ENCODE measurements around the gene MGMT. TPM values are rescaled to one million over a fixed set of nuclear protein-coding genes. Genes with fewer than 3 reads are reported as not detected.

The MGMT gene
- total RNA-seq, 3 donors from 2014 or later, result 34.1 to 57.8 (median 46.7) TPM

GRCh38 chr10:129637846-129638245 lies 170.8 kb downstream of the MGMT start:
- no peak for TF ChIP-seq CTCF (IDR thresholded peaks at IDR 0.05)
- TF ChIP-seq POLR2AphosphoS5 (IDR thresholded peaks at IDR 0.05), result no peak
- TF ChIP-seq POLR2A (IDR thresholded peaks at IDR 0.05), result no peak
- Histone ChIP-seq H3K27me3 (no peaks in the 10 kb centered on the region), H3K4me1 (no peaks in the 10 kb centered on the region), H3K27ac (no peak overlapping the region), H3K4me3 (no peak overlapping the region), H3K9me3 (no peaks in the 10 kb centered on the region), H3K36me3 (no peaks in the 10 kb centered on the region)
- intact Hi-C loops (cut with DNase I; ENCODE audit: low total_unique reads), result no loop called here
- no peak for DNase-seq (ENCODE audit: low spot score in 2 of 2)

GRCh38 chr10:129641351-129641750 lies 174.3 kb downstream of the MGMT start:
- Histone ChIP-seq H3K36me3 (no peaks in the 10 kb centered on the region), H3K27ac (no peak overlapping the region), H3K27me3 (no peaks in the 10 kb centered on the region), H3K4me1 (no peaks in the 10 kb centered on the region), H3K9me3 (no peaks in the 10 kb centered on the region), H3K4me3 (no peak overlapping the region)
- TF ChIP-seq POLR2A (IDR thresholded peaks at IDR 0.05), result no peak
- TF ChIP-seq CTCF (IDR thresholded peaks at IDR 0.05), result no peak
- no peak for TF ChIP-seq POLR2AphosphoS5 (IDR thresholded peaks at IDR 0.05)
- DNase-seq (ENCODE audit: low spot score in 2 of 2), result no peak
- intact Hi-C loops (cut with DNase I; ENCODE audit: low total_unique reads), result no loop called here

GRCh38 chr10:129641982-129642381 lies 174.9 kb downstream of the MGMT start:
- H3K27ac ChIP-seq, result no peak overlapping the region
- intact Hi-C loops (cut with DNase I; ENCODE audit: low total_unique reads), result no loop called here
- H3K27me3 ChIP-seq, result no peaks in the 10 kb centered on the region
- H3K4me3 ChIP-seq, result no peak overlapping the region
- DNase-seq (ENCODE audit: low spot score in 2 of 2), result no peak
- no peaks in the 10 kb centered on the region for H3K4me1 ChIP-seq
- H3K36me3 ChIP-seq, result no peaks in the 10 kb centered on the region
- no peak for TF ChIP-seq CTCF (IDR thresholded peaks at IDR 0.05)
- TF ChIP-seq POLR2AphosphoS5 (IDR thresholded peaks at IDR 0.05), result no peak
- TF ChIP-seq POLR2A (IDR thresholded peaks at IDR 0.05), result no peak
- H3K9me3 ChIP-seq, result no peaks in the 10 kb centered on the region

- intact Hi-C loops (cut with DNase I; ENCODE audit: low total_unique reads), result no loop called here
- no peak overlapping the region for H3K4me3 ChIP-seq
These were observed 175.4 kb downstream of the MGMT start for GRCh38 chr10:129642427-129642826.

GRCh38 chr10:129643266-129643665 lies 176.2 kb downstream of the MGMT start:
- H3K9me3 ChIP-seq, result no peaks in the 10 kb centered on the region
- H3K27me3 ChIP-seq, result no peaks in the 10 kb centered on the region
- H3K4me1 ChIP-seq, result no peaks in the 10 kb centered on the region
- no peak for TF ChIP-seq CTCF (IDR thresholded peaks at IDR 0.05)
- TF ChIP-seq POLR2AphosphoS5 (IDR thresholded peaks at IDR 0.05), result no peak
- no peak for TF ChIP-seq POLR2A (IDR thresholded peaks at IDR 0.05)
- H3K4me3 ChIP-seq, result no peak overlapping the region
- no peak for DNase-seq (ENCODE audit: low spot score in 2 of 2)
- H3K36me3 ChIP-seq, result no peaks in the 10 kb centered on the region
- intact Hi-C loops (cut with DNase I; ENCODE audit: low total_unique reads), result no loop called here
- no peak overlapping the region for H3K27ac ChIP-seq

More at GRCh38 chr10:129642427-129642826, 175.4 kb downstream of the MGMT start:
- no peak for TF ChIP-seq POLR2A (IDR thresholded peaks at IDR 0.05)
- TF ChIP-seq CTCF (IDR thresholded peaks at IDR 0.05), result no peak
- TF ChIP-seq POLR2AphosphoS5 (IDR thresholded peaks at IDR 0.05), result no peak
- Histone ChIP-seq H3K9me3 (no peaks in the 10 kb centered on the region), H3K4me1 (no peaks in the 10 kb centered on the region), H3K36me3 (no peaks in the 10 kb centered on the region), H3K27ac (no peak overlapping the region), H3K27me3 (no peaks in the 10 kb centered on the region)
- no peak for DNase-seq (ENCODE audit: low spot score in 2 of 2)
